Melanocyte of skin (primary cell): ENCODE data around the gene LIN7B. TPM values are rescaled to one million over a fixed set of nuclear protein-coding genes. Genes with fewer than 3 reads are reported as not detected.

Experiments
- small RNA-seq, 2 donors: library from RNA; depleted of rRNA; stranded (forward); fragments of <200 nt; gene quantifications; one replicate each; pipeline ENCODE3, GENCODE V24; 2012
- total RNA-seq, 2 donors: library from RNA; depleted of rRNA; stranded (reverse); fragments of >200 nt; gene quantifications; 2 replicates each; pipeline ENCODE4 v1.2.3, GENCODE V29; 2012

LIN7B gene, protein sequence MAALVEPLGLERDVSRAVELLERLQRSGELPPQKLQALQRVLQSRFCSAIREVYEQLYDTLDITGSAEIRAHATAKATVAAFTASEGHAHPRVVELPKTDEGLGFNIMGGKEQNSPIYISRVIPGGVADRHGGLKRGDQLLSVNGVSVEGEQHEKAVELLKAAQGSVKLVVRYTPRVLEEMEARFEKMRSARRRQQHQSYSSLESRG
- 1 to 10 TPM; 5.9 to 7.0 TPM for total RNA-seq

DNA sequence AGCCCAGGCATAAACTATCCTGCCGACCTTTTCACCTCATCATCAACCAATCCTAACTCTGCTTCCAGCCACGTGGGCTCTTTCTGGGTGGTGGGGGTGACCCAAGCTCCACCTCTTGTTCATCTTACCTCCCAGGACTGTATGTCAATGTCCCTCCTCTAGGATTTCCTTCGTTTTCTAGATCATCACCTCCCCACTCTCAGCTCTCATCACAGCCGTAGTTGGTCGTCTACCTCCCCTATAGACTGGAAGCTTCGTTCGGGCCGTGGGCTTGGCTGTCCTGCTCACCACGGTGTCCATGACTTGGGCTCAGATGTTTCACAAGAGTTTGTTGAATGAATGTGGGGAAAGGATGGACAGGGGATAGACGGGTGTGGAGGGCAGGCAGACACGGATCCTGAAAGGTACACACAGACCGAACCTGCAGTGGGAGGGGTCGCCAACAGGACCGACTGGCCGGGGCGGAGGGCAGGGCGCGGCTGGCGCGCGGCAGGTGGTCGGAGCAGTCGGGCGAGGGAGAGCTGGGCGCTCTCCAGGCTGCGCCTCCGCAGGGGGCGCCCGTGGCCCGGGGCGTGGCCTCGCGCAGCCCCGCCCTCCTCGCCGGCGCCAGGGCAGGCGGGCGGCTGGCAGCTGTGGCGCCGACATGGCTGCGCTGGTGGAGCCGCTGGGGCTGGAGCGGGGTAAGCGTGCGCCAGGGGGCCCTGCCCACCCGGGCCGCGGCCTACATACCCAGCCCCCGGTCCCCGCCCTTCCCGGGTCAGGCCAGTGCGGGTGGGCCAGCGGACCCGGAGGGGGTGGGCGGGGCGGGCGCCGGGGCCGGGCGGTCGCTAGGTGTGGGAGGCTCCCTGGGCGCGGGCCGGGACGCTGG, at the start of gene LIN7B:
LIN7B (plus strand) TSS at position 609 of the 868 bp plus-strand sequence; CDS start at position 644, 35 bp downstream.

DNA sequence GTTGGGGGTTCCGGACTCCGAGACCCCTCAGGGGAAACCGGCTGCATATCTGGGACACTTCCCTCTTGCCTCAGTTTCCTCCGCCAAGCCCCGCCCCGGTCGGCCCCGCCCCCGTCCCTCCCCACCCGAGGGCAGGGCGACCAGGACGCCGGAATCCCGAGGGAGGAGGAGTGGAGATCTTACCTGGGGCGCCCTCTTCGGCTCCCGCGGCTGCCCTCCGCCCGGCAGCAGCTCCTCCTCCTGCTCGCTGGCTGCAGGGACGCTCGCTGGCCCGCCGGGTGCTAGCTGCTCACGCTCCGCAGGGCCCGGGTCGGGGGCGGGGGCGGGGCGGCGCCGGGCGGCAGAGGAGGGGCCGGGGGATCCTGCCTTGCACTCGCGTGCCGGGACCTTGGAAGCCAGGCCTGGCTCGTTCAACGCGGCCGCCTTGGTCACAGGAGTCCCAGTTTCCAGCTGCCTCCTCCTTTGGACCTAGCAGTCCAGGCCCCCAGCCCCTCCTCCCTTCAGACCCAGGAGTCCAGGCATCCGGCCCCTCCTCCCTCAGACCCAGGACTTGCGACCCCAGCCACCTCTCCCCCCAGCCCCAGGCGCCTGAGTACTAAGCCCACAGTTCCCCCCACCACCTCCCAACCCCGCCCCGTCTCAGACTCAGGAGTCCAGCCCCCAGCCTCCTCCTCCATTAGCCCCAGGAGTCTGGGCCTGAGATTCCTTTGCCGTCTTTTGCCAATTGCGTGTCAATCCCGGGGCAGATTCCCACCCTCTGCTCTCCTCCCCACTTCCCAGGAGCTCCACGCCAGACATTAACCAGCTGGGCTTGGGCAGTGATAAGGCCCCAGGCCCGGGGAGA, 49.2 kb upstream of the LIN7B start, which contains the start of gene NTF4:
NTF4 (minus strand) TSS at position 51 of the 844 bp plus-strand sequence. CDS start 2,821 bp downstream, outside the sequence.

DNA sequence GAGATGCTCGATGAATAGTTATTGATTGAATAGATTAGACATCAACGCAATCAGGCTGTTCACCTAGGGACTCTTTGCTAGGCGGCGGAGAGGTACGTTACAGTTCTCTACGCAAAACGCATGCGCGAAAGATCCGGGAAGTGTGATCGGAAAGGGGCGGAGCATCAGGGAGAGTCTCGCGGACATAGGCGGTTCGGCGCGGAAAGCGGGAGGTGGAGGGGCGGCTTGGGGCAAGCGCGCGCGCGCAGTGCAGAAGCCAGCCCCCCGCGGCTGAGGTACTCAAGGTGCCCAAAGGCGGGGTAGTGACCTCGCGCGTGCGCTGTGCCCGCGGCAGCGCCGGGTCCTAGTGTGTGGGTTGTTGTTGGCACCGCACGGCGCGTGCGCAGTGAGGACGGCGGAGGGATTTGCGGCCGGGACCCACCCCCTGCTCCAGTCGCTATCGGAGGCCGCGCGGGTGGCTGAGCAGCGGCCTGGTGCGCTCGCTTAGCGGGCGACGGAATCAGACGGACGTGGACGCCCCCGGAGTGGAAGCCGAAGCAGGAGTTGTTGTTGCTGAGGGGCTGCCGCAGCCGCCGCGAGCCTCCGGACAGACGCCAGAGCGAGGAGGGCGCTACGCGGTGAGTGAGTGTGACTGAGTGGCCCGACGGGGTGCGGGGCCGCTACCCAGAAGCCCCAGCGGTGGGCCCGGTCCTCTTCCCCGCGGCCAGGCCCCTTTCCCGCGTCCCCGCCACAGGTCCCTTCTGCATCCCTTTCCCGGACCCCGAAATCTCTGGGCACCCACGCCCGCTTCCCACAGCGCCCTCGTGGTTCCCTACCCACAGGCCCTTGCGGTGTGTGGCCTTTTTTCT, 28.9 kb upstream of the LIN7B start, which contains the start of gene SNRNP70:
SNRNP70 (plus strand) TSS at position 432 of the 848 bp plus-strand sequence. CDS start 964 bp downstream, outside the sequence.

DNA sequence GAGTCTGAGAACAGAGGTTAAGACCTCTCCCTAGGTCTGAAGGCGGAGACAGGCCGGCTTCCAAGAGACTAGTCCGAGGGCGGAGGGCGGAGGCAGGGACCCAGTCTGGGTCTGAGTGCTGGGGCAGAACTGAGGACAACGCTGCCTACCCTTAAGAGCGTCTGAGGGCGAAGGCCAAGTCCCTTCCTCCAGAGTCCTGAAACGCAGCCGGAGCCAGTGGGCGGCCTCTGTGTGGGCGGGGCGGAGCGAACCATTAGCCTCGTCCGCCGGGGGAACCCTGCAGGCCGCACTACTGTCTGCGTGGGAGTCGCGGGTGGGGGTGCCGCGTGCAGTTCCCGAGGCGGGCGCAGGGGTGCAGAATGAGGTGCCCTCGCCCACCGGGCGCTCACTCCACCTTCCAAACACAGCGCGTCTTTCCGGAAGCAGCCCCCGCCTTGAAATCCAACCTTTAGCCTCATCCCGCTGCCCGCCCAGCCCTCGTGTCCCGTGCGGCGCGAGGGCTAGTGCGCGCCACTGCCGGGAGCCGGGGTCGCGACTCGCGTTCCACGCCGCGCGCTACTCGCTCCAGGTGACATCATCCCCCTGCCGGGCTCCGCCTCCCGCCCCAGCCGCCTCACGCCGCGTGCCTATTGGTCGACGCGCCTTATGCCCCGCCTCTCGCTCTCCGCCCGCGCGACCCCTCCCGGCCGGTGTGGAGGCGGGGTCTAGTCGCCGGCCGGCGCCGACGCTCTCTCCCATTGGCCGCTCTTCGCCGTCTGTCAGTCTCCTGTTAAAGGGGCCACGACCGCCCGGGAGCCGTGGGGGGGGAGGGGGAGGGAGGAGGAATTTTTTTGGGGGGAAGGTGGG, 4.6 kb downstream of the LIN7B start, which contains the start of gene C19orf73:
C19orf73 (minus strand) TSS at position 579 of the 846 bp plus-strand sequence; CDS start at position 458, 121 bp downstream.

DNA sequence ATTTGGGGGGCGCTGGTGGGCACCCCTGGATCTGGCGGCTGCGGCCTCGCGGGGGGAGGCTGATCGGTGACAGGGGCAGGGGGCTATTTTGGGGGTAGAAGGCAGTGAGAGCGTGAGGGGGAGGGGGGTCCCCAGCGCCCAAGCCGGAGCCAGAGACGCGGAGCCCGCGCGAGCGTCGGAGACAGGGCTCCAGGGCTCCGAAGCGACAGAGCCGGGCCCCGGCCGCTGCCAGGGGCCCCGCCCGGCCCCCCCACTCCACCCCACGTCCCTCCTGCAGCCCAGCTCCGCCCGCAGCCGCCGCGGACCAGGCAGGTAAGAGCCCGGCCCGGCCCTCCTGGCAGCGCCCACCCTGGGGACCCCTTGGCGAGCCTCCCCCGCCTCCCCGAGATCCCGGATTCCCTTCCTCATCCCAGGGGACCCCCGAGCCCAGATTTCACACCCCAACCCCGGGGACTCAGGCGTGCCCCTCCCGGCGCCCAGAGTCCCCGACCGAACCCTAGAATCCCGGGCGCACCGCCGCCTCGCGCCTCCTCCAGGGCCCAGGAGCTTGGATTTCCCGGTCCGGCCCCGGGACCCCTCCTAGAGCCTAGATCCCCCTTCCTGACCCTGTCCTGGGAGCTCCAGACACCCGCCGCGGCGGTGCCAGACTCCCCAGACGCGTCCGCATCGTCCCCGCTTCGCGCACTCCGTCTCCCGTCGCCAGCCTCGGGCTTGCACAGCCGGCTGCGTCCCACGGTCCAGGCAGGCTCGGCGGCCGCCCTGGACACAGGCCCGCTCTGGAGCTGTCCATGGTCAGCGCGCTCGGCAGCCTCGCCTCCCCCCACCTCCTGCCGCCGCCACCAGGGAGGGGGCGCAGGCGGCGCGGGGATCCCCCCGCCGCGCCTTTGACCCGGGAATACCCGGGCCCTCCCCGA, 5.5 kb downstream of the LIN7B start, which contains the start of gene PPFIA3:
PPFIA3 (plus strand) TSS at position 134 of the 914 bp plus-strand sequence. CDS start 8,330 bp downstream, outside the sequence.

DNA sequence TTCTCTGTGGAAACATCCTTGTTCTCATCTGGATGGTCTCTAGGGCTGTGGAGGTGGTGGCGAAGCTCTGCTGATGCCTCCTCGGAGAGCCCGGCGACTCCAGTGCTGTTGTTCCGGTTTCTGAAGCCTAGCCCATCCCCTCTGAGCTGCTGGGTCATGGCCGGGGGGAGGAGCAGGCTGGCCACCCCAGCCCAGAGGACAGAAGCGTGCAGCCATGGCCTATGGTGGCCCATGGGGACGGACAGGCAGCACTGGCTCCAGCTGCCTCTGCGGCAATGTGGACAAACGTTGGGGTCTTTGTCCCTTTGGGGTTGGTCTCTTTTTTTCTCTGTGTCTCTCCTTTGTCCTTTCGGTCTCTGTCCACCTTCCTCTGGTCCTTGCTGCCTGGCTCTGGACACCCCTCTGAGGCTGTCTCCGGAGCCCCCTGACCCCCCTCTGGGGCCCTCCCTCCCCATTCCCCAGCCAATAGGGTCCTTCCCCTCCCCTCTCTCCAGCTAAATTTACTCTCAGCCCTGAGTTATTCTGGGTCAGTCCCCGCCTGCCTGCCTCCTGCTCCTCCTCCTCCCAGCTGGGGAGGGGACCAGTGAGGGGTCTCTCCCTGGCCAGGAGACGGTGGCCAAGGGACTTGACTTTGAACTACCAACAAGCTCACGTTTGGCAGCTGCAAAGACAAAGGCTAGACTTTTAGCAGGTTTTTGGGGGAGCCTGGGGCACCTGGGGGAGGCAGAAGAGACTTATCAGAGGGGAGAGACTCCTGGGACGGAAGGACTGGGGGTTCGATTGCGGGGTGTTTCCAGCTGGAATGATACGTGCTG, 41.0 kb downstream of the LIN7B start, which contains the start of gene HRC:
HRC (minus strand) TSS at position 392 of the 815 bp plus-strand sequence; CDS start at position 233, 159 bp downstream.

DNA sequence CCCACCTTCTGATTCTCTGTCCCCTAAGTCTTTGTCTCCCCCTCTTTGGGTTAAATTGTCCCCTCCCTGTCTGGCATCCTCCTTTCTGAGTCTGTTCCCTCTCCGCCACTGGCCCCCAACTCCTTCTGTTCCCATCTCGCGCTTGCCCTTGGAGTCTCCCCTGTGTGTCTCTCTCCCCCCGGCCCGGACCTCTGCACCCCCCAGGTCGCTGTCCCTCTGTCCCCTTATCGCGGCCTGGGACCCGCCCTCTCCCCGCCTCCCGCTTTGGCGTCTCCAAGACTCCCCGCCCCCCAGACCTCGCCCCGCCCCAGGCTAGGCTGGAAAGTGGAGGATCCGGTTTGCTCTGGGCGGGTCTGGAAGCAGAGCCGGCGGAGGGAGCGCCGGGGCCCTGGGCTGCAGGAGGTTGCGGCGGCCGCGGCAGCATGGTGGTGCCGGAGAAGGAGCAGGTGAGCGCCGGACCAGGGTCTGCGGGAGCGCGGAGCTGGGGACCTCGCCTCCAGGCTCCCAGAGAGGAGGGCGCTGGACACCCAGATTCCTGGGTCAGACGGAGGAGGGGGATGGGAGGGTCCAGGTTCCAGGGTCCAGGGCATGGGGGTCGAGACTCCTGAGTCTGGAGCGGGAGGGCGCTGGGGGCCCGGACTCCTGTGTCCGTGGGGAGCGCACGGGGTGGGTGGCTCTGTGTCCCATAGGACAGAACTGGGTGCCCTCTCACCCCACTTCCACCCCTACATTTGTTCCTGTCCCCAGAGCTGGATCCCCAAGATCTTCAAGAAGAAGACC, 43.5 kb downstream of the LIN7B start, which contains the start of gene TRPM4:
TRPM4 (plus strand) TSS at position 348 of the 780 bp plus-strand sequence; CDS start at position 423, 75 bp downstream.

Small RNA genes lying within 50 kb of the gene (small RNA-seq; reads per million reads assigned to genes)
- gene RN7SL708P = 0 to 0.06 reads per million in 2 donors

Other genes with a start within 250 kb of the LIN7B start
- gene PLEKHA4, start 245.8 kb upstream of the LIN7B start, total RNA-seq = 10 to 100 TPM; 26.6 to 34.1 TPM
- gene PPP1R15A, start 241.9 kb upstream of the LIN7B start, total RNA-seq = 10 to 100 TPM; 30.6 to 45.0 TPM
- gene TULP2, start 215.6 kb upstream of the LIN7B start, total RNA-seq = under 1 TPM in 1 of 2 donors, not detected in 1; 0.34 TPM
- gene NUCB1, start 214.1 kb upstream of the LIN7B start, total RNA-seq = 100 to 1,000 TPM; 174 to 185 TPM
- 1 to 10 TPM in 1 of 2 donors, under 1 TPM in 1; 0.33 to 1.0 TPM for gene DHDH, start 180.7 kb upstream of the LIN7B start, total RNA-seq
- 10 to 100 TPM; 53.3 to 59.9 TPM for gene BAX, start 159.5 kb upstream of the LIN7B start, total RNA-seq
- 1,000 to 10,000 TPM; 2,131 to 3,816 TPM for gene FTL, start 149.1 kb upstream of the LIN7B start, total RNA-seq
- gene GYS1, start 121.1 kb upstream of the LIN7B start, total RNA-seq = 10 to 100 TPM; 56.4 to 70.3 TPM
- 100 to 1,000 TPM; 182 to 358 TPM for gene RUVBL2, start 120.5 kb upstream of the LIN7B start, total RNA-seq
- under 1 TPM in 1 of 2 donors, not detected in 1; 0.69 TPM for gene LHB, start 97.3 kb upstream of the LIN7B start, total RNA-seq
- gene CGB3, start 90.0 kb upstream of the LIN7B start, total RNA-seq = not detected
- not detected for gene CGB2, start 82.5 kb upstream of the LIN7B start, total RNA-seq
- gene CGB1, start 77.5 kb upstream of the LIN7B start, total RNA-seq = not detected
- gene CGB5, start 70.5 kb upstream of the LIN7B start, total RNA-seq = not detected
- not detected for gene CGB8, start 65.3 kb upstream of the LIN7B start, total RNA-seq
- under 1 TPM; 0.33 to 0.34 TPM for gene CGB7, start 56.6 kb upstream of the LIN7B start, total RNA-seq
- gene NTF4, start 49.6 kb upstream of the LIN7B start, total RNA-seq = not detected
- gene KCNA7, start 41.7 kb upstream of the LIN7B start, total RNA-seq = not detected
- gene SNRNP70, start 28.9 kb upstream of the LIN7B start, total RNA-seq = 100 to 1,000 TPM; 132 to 144 TPM
- gene C19orf73, start 4.8 kb downstream of the LIN7B start, total RNA-seq = 1 to 10 TPM in 1 of 2 donors, under 1 TPM in 1; 0.67 to 1.0 TPM
- 1 to 10 TPM; 7.3 to 9.6 TPM for gene PPFIA3, start 5.2 kb downstream of the LIN7B start, total RNA-seq
- not detected for gene HRC, start 41.0 kb downstream of the LIN7B start, total RNA-seq
- 10 to 100 TPM; 18.6 to 23.0 TPM for gene TRPM4, start 43.4 kb downstream of the LIN7B start, total RNA-seq
- gene SLC6A16, start 210.8 kb downstream of the LIN7B start, total RNA-seq = under 1 TPM; under 0.01 to 0.69 TPM
- not detected for gene CD37, start 221.0 kb downstream of the LIN7B start, total RNA-seq
- gene TEAD2, start 248.0 kb downstream of the LIN7B start, total RNA-seq = 10 to 100 TPM; 29.6 to 30.3 TPM
- gene DKKL1, start 249.5 kb downstream of the LIN7B start, total RNA-seq = not detected